ENCODE data around the gene ACAA2. TPM values are rescaled to one million over a fixed set of nuclear protein-coding genes. Genes with fewer than 3 reads are reported as not detected.

Gene ACAA2, protein sequence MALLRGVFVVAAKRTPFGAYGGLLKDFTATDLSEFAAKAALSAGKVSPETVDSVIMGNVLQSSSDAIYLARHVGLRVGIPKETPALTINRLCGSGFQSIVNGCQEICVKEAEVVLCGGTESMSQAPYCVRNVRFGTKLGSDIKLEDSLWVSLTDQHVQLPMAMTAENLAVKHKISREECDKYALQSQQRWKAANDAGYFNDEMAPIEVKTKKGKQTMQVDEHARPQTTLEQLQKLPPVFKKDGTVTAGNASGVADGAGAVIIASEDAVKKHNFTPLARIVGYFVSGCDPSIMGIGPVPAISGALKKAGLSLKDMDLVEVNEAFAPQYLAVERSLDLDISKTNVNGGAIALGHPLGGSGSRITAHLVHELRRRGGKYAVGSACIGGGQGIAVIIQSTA
- total RNA-seq (100 to 1,000 TPM in 1 of 2 donors, 10 to 100 TPM in 1; 55.6 to 674 TPM), polyA plus RNA-seq (1,000 to 10,000 TPM in 1 of 2 donors, 100 to 1,000 TPM in 1; 618 to 1,315 TPM)

DNA sequence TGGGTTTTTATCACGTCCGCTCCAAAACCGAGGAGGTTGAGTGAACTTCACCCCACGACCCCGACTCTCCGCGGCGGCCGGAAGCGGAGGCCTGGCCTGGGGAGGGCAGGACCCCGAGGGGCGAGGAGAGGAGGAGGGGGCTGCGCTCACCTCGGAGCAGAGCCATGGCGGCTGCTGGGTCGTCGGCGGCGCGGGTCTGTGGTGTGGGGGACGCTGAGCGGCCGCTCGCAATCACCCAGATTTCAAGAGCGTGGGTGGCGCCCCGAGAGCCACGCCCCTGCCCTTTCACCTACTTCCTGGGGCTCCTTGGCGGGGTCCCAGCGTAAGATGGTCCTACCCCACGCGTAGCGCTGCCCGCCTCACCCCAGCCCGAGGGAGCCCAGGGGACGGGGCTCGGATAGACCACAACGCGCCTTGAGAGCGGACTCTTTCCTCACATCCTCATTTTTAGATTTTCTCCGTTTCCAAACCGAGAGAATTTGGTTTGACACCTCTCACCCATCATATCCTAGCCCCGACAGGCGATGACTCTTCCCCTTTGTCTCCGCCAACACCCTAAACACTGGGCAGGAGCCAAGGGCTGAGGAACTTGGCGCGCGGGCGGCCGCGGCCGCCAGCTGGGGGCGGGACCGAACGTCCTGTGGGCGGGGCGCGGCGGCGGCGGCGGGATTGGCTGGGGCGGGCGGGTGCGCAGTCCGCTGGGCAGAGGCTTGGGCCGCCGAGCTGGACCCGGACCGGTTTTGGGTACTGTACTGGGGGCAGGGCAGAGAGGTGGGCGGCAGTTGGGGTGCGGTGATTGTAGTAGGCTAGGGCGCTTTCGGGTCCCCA, at the start of gene ACAA2:
TSS of gene ACAA2 (minus strand) at position 215 of the 828 bp plus-strand sequence. CDS start at position 166, 49 bp downstream.
- no peaks in the 10 kb centered on the region for H3K27me3 ChIP-seq (ENCODE audit: control insufficient read depth in 4 of 4, insufficient read depth in 4 of 4, low read length in 3 of 4)
- H3K9me3 ChIP-seq (ENCODE audit: control insufficient read depth in 4 of 4, low read length in 3 of 4), result no peaks in the 10 kb centered on the region
- no peaks in the 10 kb centered on the region for H3K36me3 ChIP-seq (ENCODE audit: control insufficient read depth in 4 of 4, insufficient read depth in 3 of 4, low read depth in 1 of 4, low read length in 3 of 4)
- H3K4me1 ChIP-seq (ENCODE audit: control insufficient read depth in 4 of 4, insufficient read depth in 4 of 4, low read length in 3 of 4), result peaks cover 4 to 31% (median 15%) of the 10 kb centered on the region in 4 donors
- peak; percentile 86 for DNase-seq (ENCODE audit: low spot score)
- H3K9ac ChIP-seq (ENCODE audit: low read depth in 1 of 2, low read length in 2 of 2), result peak within 1 kb of the TSS; percentile 92 to 95
- WGBS, result under 1% methylated on average over 74 of the region's 74 CpGs
- TF ChIP-seq, protein P1, sequence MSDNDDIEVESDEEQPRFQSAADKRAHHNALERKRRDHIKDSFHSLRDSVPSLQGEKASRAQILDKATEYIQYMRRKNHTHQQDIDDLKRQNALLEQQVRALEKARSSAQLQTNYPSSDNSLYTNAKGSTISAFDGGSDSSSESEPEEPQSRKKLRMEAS (IDR thresholded peaks at IDR 0.05), result peak; percentile 50
- TF ChIP-seq ATF3 (IDR thresholded peaks at IDR 0.05) (no peak), CTCF (IDR thresholded peaks at IDR 0.05; ENCODE audit: low read depth, low read length, missing input control) (no peak), EGR1 (IDR thresholded peaks at IDR 0.05; ENCODE audit: low read depth in 2 of 2) (peak; percentile 93 to 94), HNF4G (IDR thresholded peaks at IDR 0.05) (no peak), HNF4A (conservative IDR thresholded peaks at IDR 0.05) (peak in 1 of 2 donors; percentile 45), YY1 (IDR thresholded peaks at IDR 0.05) (peak; percentile 25), NR2F2 (IDR thresholded peaks at IDR 0.05) (peak; percentile 59), RAD21 (IDR thresholded peaks at IDR 0.05) (no peak), TAF1 (conservative IDR thresholded peaks at IDR 0.05) (peak; percentile 53), JUND (IDR thresholded peaks at IDR 0.05) (peak; percentile 13 to 14), RXRA (IDR thresholded peaks at IDR 0.05) (peak; percentile 83 to 91), FOXA2 (IDR thresholded peaks at IDR 0.05) (no peak), SP1 (IDR thresholded peaks at IDR 0.05) (peak; percentile 85), FOXA1 (IDR thresholded peaks at IDR 0.05) (no peak), GABPA (IDR thresholded peaks at IDR 0.05 in 1 of 2, conservative IDR thresholded peaks at IDR 0.05 in 1 of 2) (no peak)
- TF ChIP-seq, protein P2, sequence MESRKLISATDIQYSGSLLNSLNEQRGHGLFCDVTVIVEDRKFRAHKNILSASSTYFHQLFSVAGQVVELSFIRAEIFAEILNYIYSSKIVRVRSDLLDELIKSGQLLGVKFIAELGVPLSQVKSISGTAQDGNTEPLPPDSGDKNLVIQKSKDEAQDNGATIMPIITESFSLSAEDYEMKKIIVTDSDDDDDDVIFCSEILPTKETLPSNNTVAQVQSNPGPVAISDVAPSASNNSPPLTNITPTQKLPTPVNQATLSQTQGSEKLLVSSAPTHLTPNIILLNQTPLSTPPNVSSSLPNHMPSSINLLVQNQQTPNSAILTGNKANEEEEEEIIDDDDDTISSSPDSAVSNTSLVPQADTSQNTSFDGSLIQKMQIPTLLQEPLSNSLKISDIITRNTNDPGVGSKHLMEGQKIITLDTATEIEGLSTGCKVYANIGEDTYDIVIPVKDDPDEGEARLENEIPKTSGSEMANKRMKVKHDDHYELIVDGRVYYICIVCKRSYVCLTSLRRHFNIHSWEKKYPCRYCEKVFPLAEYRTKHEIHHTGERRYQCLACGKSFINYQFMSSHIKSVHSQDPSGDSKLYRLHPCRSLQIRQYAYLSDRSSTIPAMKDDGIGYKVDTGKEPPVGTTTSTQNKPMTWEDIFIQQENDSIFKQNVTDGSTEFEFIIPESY (IDR thresholded peaks at IDR 0.05), result no peak
- TF ChIP-seq, protein P3, sequence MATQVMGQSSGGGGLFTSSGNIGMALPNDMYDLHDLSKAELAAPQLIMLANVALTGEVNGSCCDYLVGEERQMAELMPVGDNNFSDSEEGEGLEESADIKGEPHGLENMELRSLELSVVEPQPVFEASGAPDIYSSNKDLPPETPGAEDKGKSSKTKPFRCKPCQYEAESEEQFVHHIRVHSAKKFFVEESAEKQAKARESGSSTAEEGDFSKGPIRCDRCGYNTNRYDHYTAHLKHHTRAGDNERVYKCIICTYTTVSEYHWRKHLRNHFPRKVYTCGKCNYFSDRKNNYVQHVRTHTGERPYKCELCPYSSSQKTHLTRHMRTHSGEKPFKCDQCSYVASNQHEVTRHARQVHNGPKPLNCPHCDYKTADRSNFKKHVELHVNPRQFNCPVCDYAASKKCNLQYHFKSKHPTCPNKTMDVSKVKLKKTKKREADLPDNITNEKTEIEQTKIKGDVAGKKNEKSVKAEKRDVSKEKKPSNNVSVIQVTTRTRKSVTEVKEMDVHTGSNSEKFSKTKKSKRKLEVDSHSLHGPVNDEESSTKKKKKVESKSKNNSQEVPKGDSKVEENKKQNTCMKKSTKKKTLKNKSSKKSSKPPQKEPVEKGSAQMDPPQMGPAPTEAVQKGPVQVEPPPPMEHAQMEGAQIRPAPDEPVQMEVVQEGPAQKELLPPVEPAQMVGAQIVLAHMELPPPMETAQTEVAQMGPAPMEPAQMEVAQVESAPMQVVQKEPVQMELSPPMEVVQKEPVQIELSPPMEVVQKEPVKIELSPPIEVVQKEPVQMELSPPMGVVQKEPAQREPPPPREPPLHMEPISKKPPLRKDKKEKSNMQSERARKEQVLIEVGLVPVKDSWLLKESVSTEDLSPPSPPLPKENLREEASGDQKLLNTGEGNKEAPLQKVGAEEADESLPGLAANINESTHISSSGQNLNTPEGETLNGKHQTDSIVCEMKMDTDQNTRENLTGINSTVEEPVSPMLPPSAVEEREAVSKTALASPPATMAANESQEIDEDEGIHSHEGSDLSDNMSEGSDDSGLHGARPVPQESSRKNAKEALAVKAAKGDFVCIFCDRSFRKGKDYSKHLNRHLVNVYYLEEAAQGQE (IDR thresholded peaks at IDR 0.05), result peak; percentile 83
- H3K4me3 ChIP-seq (ENCODE audit: low read depth in 1 of 3, low read length in 3 of 3), result peak within 1 kb of the TSS; percentile 63 to 90 (median 87)
- peak within 1 kb of the TSS; percentile 92 to 99 for H3K27ac ChIP-seq (ENCODE audit: low read depth in 1 of 2, low read length in 2 of 2)
